Measurements from ENCODE around the gene MEGF6. TPM values are rescaled to one million over a fixed set of nuclear protein-coding genes. Genes with fewer than 3 reads are reported as not detected.

MEGF6 gene
- total RNA-seq, 1 donor from 2014 or later, result 194 TPM

- DNase-seq (ENCODE audit: low spot score in 2 of 2), result no peak
- no peaks in the 10 kb centered on the region for H3K36me3 ChIP-seq
- intact Hi-C loops (cut with DNase I), result no loop called here
- TF ChIP-seq CTCF (IDR thresholded peaks at IDR 0.05), result no peak
- no peaks in the 10 kb centered on the region for H3K27me3 ChIP-seq
- H3K9me3 ChIP-seq, result no peaks in the 10 kb centered on the region
- no peaks in the 10 kb centered on the region for H3K4me1 ChIP-seq
- H3K4me3 ChIP-seq, result no peak overlapping the region
- no peak overlapping the region for H3K27ac ChIP-seq
These were observed 45.1 kb downstream of the MEGF6 start for GRCh38 chr1:3566003-3566885.

- Histone ChIP-seq H3K9me3 (no peaks in the 10 kb centered on the region), H3K27me3 (no peaks in the 10 kb centered on the region), H3K4me3 (no peak overlapping the region), H3K4me1 (no peaks in the 10 kb centered on the region), H3K36me3 (no peaks in the 10 kb centered on the region), H3K27ac (no peak overlapping the region)
- no peak for DNase-seq (ENCODE audit: low spot score in 2 of 2)
- TF ChIP-seq CTCF (IDR thresholded peaks at IDR 0.05), result peak; percentile 72 to 92 (median 79)
- intact Hi-C loops (cut with DNase I), result loop anchor here (2.0 kb wide), 1 partner anchor 54 kb away; no protein-coding TSS in a partner anchor
These were observed 46.1 kb downstream of the MEGF6 start for GRCh38 chr1:3564921-3565831.

- no peak for TF ChIP-seq CTCF (IDR thresholded peaks at IDR 0.05)
- no peak for DNase-seq (ENCODE audit: low spot score in 2 of 2)
- Histone ChIP-seq H3K9me3 (peaks cover 0 to 4% of the 10 kb centered on the region in 2 donors), H3K4me3 (no peak overlapping the region), H3K27me3 (no peaks in the 10 kb centered on the region), H3K36me3 (no peaks in the 10 kb centered on the region), H3K4me1 (no peaks in the 10 kb centered on the region), H3K27ac (no peak overlapping the region)
- intact Hi-C loops (cut with DNase I), result loop anchor here (2.0 kb wide), 1 partner anchor 55 kb away; no protein-coding TSS in a partner anchor
These were observed 47.7 kb downstream of the MEGF6 start for GRCh38 chr1:3563610-3564009.

- Histone ChIP-seq H3K27me3 (no peaks in the 10 kb centered on the region), H3K36me3 (no peaks in the 10 kb centered on the region), H3K4me1 (no peaks in the 10 kb centered on the region), H3K9me3 (peaks cover 0 to 9% of the 10 kb centered on the region in 2 donors), H3K4me3 (no peak overlapping the region), H3K27ac (no peak overlapping the region)
- TF ChIP-seq CTCF (IDR thresholded peaks at IDR 0.05), result no peak
- DNase-seq (ENCODE audit: low spot score in 2 of 2), result no peak
- intact Hi-C loops (cut with DNase I), result no loop called here
These were observed 48.2 kb downstream of the MEGF6 start for GRCh38 chr1:3563125-3563524.

- no peak for TF ChIP-seq CTCF (IDR thresholded peaks at IDR 0.05)
These were observed 48.6 kb downstream of the MEGF6 start for GRCh38 chr1:3562712-3563111.

More at GRCh38 chr1:3562712-3563111, 48.6 kb downstream of the MEGF6 start:
- Histone ChIP-seq H3K27ac (no peak overlapping the region), H3K27me3 (no peaks in the 10 kb centered on the region), H3K9me3 (peaks cover 0 to 11% of the 10 kb centered on the region in 2 donors), H3K36me3 (no peaks in the 10 kb centered on the region), H3K4me3 (no peak overlapping the region), H3K4me1 (no peaks in the 10 kb centered on the region)
- intact Hi-C loops (cut with DNase I), result no loop called here
- DNase-seq (ENCODE audit: low spot score in 2 of 2), result no peak

Data from ascending aorta (tissue), 2 donors.